DND-41 (cell line): ENCODE measurements around the gene EGFL8.

Source experiments
- ATAC-seq: fragments of 200-7000 bp; cut with Tn5 transposase; 3 replicates; pipeline ENCODE4 v1.9.1; 2021; ENCODE audit warnings: low read depth; ENCODE audit not compliant: insufficient read depth
- DNase-seq: peaks from one replicate; pipeline ENCODE4 v3.0.0-alpha.2; 2020
- H2AFZ ChIP-seq: 2 replicates; pipeline ENCODE4 v1.6.0; 2012; ENCODE audit warnings: low read depth, low read length
- H3K27ac ChIP-seq: 2 replicates; pipeline ENCODE4 v1.5.1; 2012; ENCODE audit warnings: low read length, inconsistent platforms
- H3K27me3 ChIP-seq: fragments of 200-600 bp; sonication (generic); 2 replicates; pipeline ENCODE4 v1.6.0; 2012; ENCODE audit warnings: low read length, mild to moderate bottlenecking, inconsistent platforms; ENCODE audit not compliant: insufficient read depth, poor library complexity
- H3K36me3 ChIP-seq: 2 replicates; pipeline ENCODE4 v1.5.1; 2012; ENCODE audit warnings: low read length, inconsistent platforms; ENCODE audit not compliant: insufficient read depth
- H3K4me1 ChIP-seq: 2 replicates; pipeline ENCODE4 v1.5.1; 2012; ENCODE audit warnings: mild to moderate bottlenecking, low read length; ENCODE audit not compliant: insufficient read depth
- H3K4me2 ChIP-seq: 2 replicates; pipeline ENCODE4 v1.6.0; 2012; ENCODE audit warnings: mild to moderate bottlenecking, moderate library complexity, low read length, inconsistent platforms; ENCODE audit not compliant: insufficient read depth
- H3K4me3 ChIP-seq, 2 experiments: fragments of 200-600 bp in 1 of 2; shearing (Covaris generic) in 1 of 2; 2 replicates each; pipeline ENCODE4 v1.5.1; 2012 to 2016; ENCODE audit warnings: inconsistent platforms in 2 of 2, low read length in 2 of 2, mild to moderate bottlenecking in 2 of 2, low read depth in 1 of 2, moderate library complexity in 1 of 2
- H3K79me2 ChIP-seq: 2 replicates; pipeline ENCODE4 v1.6.0; 2012; ENCODE audit warnings: low read length, inconsistent platforms; ENCODE audit not compliant: insufficient read depth
- H3K9ac ChIP-seq: 2 replicates; pipeline ENCODE4 v1.6.0; 2012; ENCODE audit warnings: low read depth, mild to moderate bottlenecking, inconsistent platforms, low read length, moderate library complexity
- H3K9me3 ChIP-seq: 2 replicates; pipeline ENCODE4 v1.5.1; 2012; ENCODE audit warnings: low read length, moderate library complexity, mild to moderate bottlenecking, inconsistent platforms; ENCODE audit not compliant: insufficient read depth, severe bottlenecking
- H4K20me1 ChIP-seq: 2 replicates; pipeline ENCODE4 v1.6.0; 2012; ENCODE audit warnings: low read length; ENCODE audit not compliant: insufficient read depth
- EZH2 ChIP-seq: IDR thresholded peaks from 3 replicates; pipeline ENCODE4 v1.6.1; 2012; ENCODE audit warnings: borderline replicate concordance, low read depth, mild to moderate bottlenecking, moderate library complexity, low read length, inconsistent platforms; ENCODE audit not compliant: severe bottlenecking
- TF ChIP-seq, protein P1 (sequence below): IDR thresholded peaks from 2 replicates; pipeline ENCODE4 v1.5.1; 2012; ENCODE audit warnings: borderline replicate concordance, low read length, moderate library complexity, mild to moderate bottlenecking; ENCODE audit not compliant: poor library complexity, severe bottlenecking; ENCODE audit errors: extremely low read depth

EGFL8 gene

GRCh38 chr6:32196682-32197616, 32.6 kb downstream of the EGFL8 start:
- Histone ChIP-seq H3K4me1 (peaks cover 44% of the 10 kb centered on the region), H3K36me3 (no peaks in the 10 kb centered on the region; the same call in 1 of the 2 replicates), H3K9me3 (no peaks in the 10 kb centered on the region), H3K27ac (peak overlapping the region; percentile 87), H2AFZ (peak overlapping the region; percentile 83), H3K9ac (peak overlapping the region; percentile 81), H3K4me2 (peak overlapping the region; percentile 80), H3K4me3 (peak overlapping the region in 1 of 2 experiments; percentile 77; a peak in 3 of 4 replicates), H3K27me3 (no peaks in the 10 kb centered on the region), H3K79me2 (peaks cover 25% of the 10 kb centered on the region), H4K20me1 (no peaks in the 10 kb centered on the region)
- DNase-seq (no peak), ATAC-seq (no peak)
- no peak for TF ChIP-seq EZH2
- TF ChIP-seq, protein P1, sequence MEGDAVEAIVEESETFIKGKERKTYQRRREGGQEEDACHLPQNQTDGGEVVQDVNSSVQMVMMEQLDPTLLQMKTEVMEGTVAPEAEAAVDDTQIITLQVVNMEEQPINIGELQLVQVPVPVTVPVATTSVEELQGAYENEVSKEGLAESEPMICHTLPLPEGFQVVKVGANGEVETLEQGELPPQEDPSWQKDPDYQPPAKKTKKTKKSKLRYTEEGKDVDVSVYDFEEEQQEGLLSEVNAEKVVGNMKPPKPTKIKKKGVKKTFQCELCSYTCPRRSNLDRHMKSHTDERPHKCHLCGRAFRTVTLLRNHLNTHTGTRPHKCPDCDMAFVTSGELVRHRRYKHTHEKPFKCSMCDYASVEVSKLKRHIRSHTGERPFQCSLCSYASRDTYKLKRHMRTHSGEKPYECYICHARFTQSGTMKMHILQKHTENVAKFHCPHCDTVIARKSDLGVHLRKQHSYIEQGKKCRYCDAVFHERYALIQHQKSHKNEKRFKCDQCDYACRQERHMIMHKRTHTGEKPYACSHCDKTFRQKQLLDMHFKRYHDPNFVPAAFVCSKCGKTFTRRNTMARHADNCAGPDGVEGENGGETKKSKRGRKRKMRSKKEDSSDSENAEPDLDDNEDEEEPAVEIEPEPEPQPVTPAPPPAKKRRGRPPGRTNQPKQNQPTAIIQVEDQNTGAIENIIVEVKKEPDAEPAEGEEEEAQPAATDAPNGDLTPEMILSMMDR = peak; percentile 16

GRCh38 chr6:32198345-32198696, 33.9 kb downstream of the EGFL8 start:
- H3K27me3 ChIP-seq = no peaks in the 10 kb centered on the region
- H3K4me2 ChIP-seq = no peak overlapping the region

DNA sequence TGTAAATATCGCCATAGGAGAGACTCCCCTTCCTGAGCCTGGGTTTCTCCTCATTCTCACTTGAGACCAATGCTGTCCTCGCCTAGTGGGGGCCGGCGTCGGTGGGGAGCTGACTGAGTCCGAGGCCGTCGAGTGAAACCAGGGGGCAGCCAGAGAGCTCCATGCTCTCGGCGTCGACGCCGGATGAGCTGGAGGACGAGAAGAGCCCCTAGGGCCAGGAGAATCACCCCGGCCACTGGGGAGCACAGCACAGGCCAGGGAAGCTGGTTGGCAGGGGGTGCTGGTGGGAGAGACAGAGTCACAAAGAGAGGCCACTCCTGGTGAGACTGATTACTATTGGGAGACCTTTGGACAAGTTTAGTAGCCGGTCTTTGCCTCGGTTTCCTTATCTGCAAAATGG, 34.5 kb downstream of the EGFL8 start:
- Histone ChIP-seq H2AFZ (no peak overlapping the region), H3K4me1 (peaks cover 25% of the 10 kb centered on the region), H3K27me3 (no peaks in the 10 kb centered on the region), H3K4me2 (no peak overlapping the region), H3K79me2 (peaks cover 11% of the 10 kb centered on the region), H3K9me3 (no peaks in the 10 kb centered on the region), H3K36me3 (no peaks in the 10 kb centered on the region), H4K20me1 (no peaks in the 10 kb centered on the region), H3K9ac (no peak overlapping the region), H3K4me3 (no peak overlapping the region), H3K27ac (no peak overlapping the region)
- DNase-seq (no peak), ATAC-seq (no peak)
- TF ChIP-seq, protein P1 = no peak
- TF ChIP-seq EZH2 = no peak

More at GRCh38 chr6:32198345-32198696, 33.9 kb downstream of the EGFL8 start:
- Histone ChIP-seq H3K9ac (no peak overlapping the region), H2AFZ (no peak overlapping the region), H3K36me3 (no peaks in the 10 kb centered on the region), H4K20me1 (no peaks in the 10 kb centered on the region), H3K4me3 (no peak overlapping the region), H3K4me1 (peaks cover 31% of the 10 kb centered on the region), H3K27ac (no peak overlapping the region), H3K79me2 (peaks cover 16% of the 10 kb centered on the region), H3K9me3 (no peaks in the 10 kb centered on the region)
- ATAC-seq (no peak), DNase-seq (no peak)
- TF ChIP-seq, protein P1 = no peak
- TF ChIP-seq EZH2 = no peak
